DMS 273 (cell line): Measurements from ENCODE around the gene NFE2L3.

Experiments used
- DNase-seq: peaks from one replicate; lab custom pipeline; 2025; ENCODE audit not compliant: unreplicated experiment; lab: John Stamatoyannopoulos, UW

NFE2L3 gene

DNA sequence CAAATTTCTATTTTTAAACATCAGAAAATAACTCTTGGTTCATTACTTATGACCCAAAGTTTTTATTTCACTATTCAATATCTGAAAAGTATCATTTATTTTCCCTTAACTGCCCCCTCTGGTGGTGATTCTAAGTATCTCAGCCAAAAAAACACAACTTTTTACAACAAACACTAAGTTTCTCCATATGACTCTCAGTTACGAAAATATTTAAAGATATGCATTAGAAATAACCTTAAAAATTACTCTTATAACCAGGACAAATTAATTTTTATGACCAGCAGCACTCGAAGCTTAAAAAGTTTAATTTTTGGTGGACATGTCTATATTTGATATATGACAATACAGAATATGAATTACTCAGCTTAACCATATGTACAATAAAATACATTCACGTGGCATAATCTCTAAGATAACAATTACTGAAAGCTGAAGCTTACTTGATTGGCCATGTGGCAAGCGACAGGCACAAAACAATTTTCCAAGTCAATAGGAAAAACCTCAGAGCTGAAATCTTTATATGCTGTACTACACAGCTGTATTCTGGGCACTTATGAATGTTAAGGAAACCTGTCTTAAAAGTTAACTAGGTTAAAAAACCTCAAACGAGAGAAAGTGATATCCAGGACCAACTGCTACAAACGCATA is 46.3 kb downstream of the NFE2L3 start:
- DNase-seq: peak; percentile 63

DNA sequence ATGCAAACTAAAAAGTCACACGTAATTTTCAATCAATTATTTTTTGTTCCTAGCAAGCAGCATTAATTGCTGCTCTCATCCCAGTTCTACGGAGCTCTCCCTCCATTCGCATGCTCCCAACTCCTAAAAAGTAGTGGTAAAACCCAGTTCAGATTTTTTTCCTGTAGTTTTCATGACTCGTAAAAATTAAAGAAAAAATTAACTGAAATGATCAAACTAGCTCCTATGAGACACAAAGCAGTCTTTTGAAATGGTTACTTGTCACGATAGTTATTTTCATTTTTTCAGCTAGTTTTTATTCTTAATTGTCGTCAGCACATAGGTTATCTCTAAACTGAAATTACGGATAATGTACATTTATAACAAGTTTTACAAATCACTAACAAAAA is 46.8 kb downstream of the NFE2L3 start:
- no peak for DNase-seq

GRCh38 chr7:26199301-26200037 is 47.5 kb downstream of the NFE2L3 start:
- DNase-seq: peak; percentile 87

DNA sequence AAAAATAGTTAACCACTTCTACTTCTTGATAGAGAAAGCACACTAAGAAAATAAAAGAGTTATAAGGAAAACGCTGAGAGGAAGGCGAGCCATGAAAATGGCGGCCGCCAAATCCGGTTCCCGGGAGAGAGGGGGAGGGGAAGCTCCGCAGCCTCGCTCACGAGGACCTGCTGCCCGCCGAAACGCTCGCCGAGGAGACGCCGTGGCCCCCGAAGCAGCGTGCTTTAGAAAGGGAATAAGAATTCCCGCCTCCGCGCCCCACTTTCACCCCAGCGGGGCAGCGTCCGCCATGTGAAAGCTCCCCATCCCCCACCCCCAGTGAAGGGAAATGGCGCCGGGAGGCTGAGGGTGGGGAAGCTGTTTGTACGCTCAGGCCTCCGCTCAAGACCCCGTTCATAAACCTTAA is 48.0 kb downstream of the NFE2L3 start:
- peak; percentile 87 for DNase-seq

- DNase-seq: peak; percentile 100
These were observed 48.6 kb downstream of the NFE2L3 start, which contains the start of gene HNRNPA2B1 for GRCh38 chr7:26200444-26201246. Gene HNRNPA2B1, minus strand, starts transcription at chr7:26200746. Its CDS starts 169 bp downstream, at chr7:26200577.

GRCh38 chr7:26201247-26202018 is 49.4 kb downstream of the NFE2L3 start, which contains the start of gene CBX3:
Gene CBX3, plus strand, starts transcription at chr7:26201745. Its CDS starts 1,254 bp downstream, at chr7:26202999.
- peak; percentile 99 for DNase-seq

DNA sequence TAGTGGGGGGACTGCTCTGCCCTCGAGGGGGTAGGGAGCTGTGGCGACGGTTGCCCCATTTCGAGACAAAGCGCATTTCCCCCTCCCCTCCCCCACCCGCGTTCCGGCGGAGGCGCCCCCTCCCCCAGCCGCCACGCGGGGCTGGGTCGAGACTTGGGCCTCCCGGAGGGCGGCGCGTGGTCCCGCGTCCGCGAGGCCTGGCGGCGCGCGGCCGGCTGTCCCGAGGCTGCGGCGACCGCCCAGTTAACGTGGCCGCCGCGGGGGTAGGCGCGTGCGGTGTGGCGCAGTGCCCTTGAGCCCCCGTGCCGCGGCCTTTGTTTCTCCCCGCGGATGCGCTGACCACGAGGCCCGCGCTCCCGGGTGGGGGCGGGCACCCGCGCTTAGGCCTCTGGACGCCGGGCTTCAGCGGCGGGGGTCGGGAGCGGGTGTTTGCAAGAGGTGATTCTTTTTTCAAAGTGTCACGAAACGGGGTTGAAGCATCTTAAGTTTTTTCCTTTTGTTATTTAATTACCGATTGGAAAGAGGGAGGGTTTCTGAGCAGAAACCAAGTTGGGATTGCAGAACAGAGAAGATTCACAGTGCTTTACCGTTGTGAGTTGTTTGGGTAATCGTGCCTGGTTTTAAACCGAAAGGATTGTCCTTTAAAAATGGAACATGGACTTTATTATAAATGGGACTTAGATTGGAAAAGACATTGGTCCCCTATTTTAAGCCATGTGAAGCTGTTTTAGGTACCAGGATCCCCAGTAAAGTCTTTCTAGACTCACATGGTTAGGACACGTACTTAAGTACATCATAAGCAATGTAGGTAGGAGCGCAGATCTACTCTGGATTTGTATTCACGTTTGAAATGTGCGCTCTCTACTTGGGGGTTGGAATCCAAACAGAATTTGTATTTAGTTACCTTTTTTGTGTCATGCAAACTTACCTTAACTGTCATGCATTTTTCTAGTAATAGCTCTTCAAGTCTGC is 50.3 kb downstream of the NFE2L3 start:
- peak; percentile 85 for DNase-seq

DNA sequence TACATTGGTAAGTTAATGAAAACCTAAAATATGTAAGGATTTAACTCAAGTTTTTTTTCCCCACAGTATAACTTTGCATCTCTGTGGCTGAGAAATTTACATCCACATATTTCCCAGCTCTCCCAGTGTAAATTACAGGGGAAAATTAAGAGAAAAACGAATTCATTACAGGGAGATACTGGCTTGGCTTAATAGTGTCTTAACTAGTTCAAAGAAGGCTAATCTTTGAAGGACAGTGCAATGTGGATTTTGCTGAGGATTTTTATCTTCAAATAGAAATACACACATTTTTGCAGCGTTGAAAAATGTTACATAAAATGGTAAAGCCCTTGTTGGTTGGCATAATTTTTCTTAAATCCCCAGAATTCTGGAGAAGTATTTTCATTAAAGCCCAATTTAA is 51.0 kb downstream of the NFE2L3 start:
- DNase-seq: no peak

GRCh38 chr7:26208040-26208439 is 56.0 kb downstream of the NFE2L3 start:
- no peak for DNase-seq

GRCh38 chr7:26212921-26213718 is 61.1 kb downstream of the NFE2L3 start:
- DNase-seq: peak; percentile 43

DNA sequence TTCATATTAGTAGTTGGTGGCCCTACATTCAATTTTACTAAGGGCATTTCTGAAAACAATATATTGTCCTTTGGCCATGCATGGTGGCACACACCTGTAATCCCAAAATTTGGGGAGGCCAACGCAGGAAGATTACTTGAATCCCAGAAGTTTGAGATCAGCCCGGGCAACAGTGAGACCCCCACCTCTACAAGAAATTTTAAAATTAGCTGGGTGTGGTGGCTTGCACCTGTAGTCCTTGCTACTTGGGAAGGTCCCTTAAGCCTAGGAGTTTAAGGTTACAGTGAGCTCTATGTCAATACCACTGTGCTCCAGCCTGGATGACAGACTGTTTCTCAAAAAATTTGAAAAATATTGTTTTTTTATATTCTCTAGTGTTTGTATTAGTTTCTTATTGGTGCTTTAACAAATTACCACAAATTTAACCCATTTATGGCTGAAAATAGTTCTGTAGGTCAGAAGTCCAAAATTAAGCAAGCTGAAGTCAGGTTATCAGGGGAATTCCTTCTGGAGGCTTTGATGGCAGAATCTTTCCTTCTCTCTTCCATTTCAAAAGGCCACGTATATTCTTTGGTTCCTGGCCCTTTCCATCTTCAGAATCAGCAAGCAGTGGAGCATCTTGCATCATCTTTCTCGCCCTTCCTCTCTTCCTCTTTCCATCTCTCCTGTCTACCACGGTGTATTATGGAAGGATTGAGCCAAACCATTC is 62.0 kb downstream of the NFE2L3 start:
- DNase-seq: no peak

DNA sequence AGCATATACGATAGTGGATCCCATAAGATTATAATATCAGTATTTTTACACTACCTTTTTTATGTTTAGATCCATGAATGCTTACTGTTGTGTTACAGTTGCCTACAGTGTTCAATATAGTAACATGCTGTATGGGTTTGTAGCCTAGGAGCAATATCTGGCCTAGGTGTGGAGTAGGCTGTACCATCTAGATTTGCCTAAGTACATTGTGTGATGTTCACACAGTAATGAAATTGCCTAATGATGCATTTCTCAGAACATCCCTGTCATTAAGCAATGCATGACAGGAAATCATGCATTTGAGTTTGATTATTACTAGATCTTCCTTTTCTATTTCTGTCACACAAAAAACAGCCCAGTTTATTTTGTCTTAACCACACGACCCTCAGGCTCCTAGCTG is 64.1 kb downstream of the NFE2L3 start:
- no peak for DNase-seq

GRCh38 chr7:26224359-26224758 is 72.4 kb downstream of the NFE2L3 start:
- no peak for DNase-seq

DNA sequence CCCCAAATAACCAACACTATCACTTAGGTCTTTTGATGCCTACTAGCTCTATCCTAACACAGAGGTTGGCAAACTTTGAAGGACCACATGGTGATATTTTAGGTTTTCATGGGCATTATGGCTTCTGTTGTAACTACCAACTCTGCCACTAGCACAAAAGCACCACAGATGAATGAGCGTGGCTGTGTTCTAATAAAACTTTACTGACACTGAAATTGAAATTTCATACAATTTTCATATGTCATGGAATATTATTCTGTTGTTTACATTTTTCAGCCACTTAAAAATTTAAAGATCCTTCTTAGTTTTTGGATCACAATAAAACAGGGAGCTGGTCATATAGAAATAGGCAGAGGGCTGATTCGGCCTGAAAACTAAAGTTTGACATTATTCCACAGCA is 76.0 kb downstream of the NFE2L3 start:
- no peak for DNase-seq

- DNase-seq: no peak
These were observed 82.0 kb downstream of the NFE2L3 start for GRCh38 chr7:26233902-26234511.
